H1 (cell line): ENCODE measurements around the gene ST3GAL3. TPM values are rescaled to one million over a fixed set of nuclear protein-coding genes. Genes with fewer than 3 reads are reported as not detected.
"Not testable (repeated sequence)": the region's sequence is repeated elsewhere in the genome, so short reads cannot be mapped to it uniquely, and the experiment has no call there.

Source experiments
- CTCF ChIA-PET: fragments of 300-600 bp; sonication (Branson Sonifier 250); formaldehyde crosslinking; loops from one replicate; lab custom pipeline; 2021; ENCODE audit not compliant: partially characterized antibody; lab: Charles Lee
- POLR2A ChIA-PET: fragments of 300-600 bp; sonication (Branson Sonifier 250); formaldehyde crosslinking; loops from one replicate; lab custom pipeline; 2021; ENCODE audit warnings: inconsistent platforms; ENCODE audit not compliant: partially characterized antibody; lab: Charles Lee
- DNase-seq, 2 experiments: peaks; one replicate each; pipeline versions ENCODE4 v3.0.0 to v3.0.0-alpha.2; 2010 to 2022; ENCODE audit warnings: low spot score in 2 of 2, low read depth in 1 of 2, mixed read lengths in 1 of 2
- FAIRE-seq: peaks from 2 replicates; lab custom pipeline; 2011; peaks lifted over from hg19 to GRCh38; lab: Jason Lieb, UNC
- H2AFZ ChIP-seq: 2 replicates; pipeline ENCODE4 v1.8.1; 2012; ENCODE audit warnings: low read length, inconsistent platforms
- H2AK5ac ChIP-seq: 2 replicates; pipeline ENCODE4 v1.6.1; 2013; ENCODE audit warnings: low read depth, low read length
- H2BK120ac ChIP-seq: replicated peaks from 2 replicates; pipeline ENCODE3; 2013; ENCODE audit warnings: low read depth, low read length, inconsistent platforms
- H2BK12ac ChIP-seq: 2 replicates; pipeline ENCODE4 v1.6.1; 2013; ENCODE audit warnings: low read depth, low read length
- H2BK15ac ChIP-seq: 2 replicates; pipeline ENCODE4 v1.6.1; 2013; ENCODE audit warnings: low read length
- H2BK20ac ChIP-seq: 2 replicates; pipeline ENCODE4 v1.6.1; 2013; ENCODE audit warnings: low read length
- H2BK5ac ChIP-seq: 2 replicates; pipeline ENCODE4 v1.6.1; 2013; ENCODE audit warnings: low read depth, low read length
- H3K14ac ChIP-seq: 2 replicates; pipeline ENCODE4 v1.6.1; 2013; ENCODE audit warnings: inconsistent platforms; ENCODE audit not compliant: insufficient read length
- H3K18ac ChIP-seq: 2 replicates; pipeline ENCODE4 v1.6.1; 2013; ENCODE audit warnings: low read length; ENCODE audit errors: extremely low read depth
- H3K23ac ChIP-seq: 2 replicates; pipeline ENCODE4 v1.6.1; 2013; ENCODE audit warnings: inconsistent platforms; ENCODE audit not compliant: insufficient read length
- H3K23me2 ChIP-seq: 2 replicates; pipeline ENCODE4 v1.6.1; 2013; ENCODE audit warnings: low read depth, low read length
- H3K27ac ChIP-seq: 2 replicates; pipeline ENCODE4 v1.6.1; 2011; ENCODE audit warnings: low read depth, low read length, inconsistent platforms
- H3K27me3 ChIP-seq, 4 experiments: replicated peaks in 1 of 4; 1 replicate in 1 of 4; 2 replicates in 3 of 4; pipeline versions ENCODE4 v1.6.1 to v1.8.1; 2011 to 2013; ENCODE audit warnings: low read length in 3 of 4, mild to moderate bottlenecking in 3 of 4, inconsistent platforms in 2 of 4, mixed read lengths in 2 of 4, moderate library complexity in 1 of 4; ENCODE audit not compliant: control insufficient read depth in 3 of 4, insufficient read depth in 3 of 4; ENCODE audit errors: extremely low read depth in 1 of 4
- H3K36me3 ChIP-seq, 4 experiments: 2 replicates each; pipeline versions ENCODE4 v1.6.1 to v1.8.1; 2011 to 2013; ENCODE audit warnings: mild to moderate bottlenecking in 4 of 4, low read length in 3 of 4, moderate library complexity in 2 of 4, control low read depth in 1 of 4, inconsistent platforms in 1 of 4; ENCODE audit not compliant: insufficient read depth in 4 of 4, control insufficient read depth in 2 of 4
- H3K4ac ChIP-seq: replicated peaks from 2 replicates; pipeline ENCODE3; 2013; ENCODE audit warnings: low read length, low read depth, mixed read lengths, inconsistent platforms; ENCODE audit not compliant: insufficient read length
- H3K4me1 ChIP-seq, 4 experiments: replicated peaks in 1 of 4; 1 replicate in 1 of 4; 2 replicates in 3 of 4; pipeline versions ENCODE4 v1.6.1 to v1.8.1; 2011 to 2013; ENCODE audit warnings: low read length in 3 of 4, inconsistent platforms in 2 of 4, mixed read lengths in 1 of 4; ENCODE audit not compliant: insufficient read depth in 4 of 4, control insufficient read depth in 3 of 4
- H3K4me2 ChIP-seq, 2 experiments: 2 replicates each; pipeline versions ENCODE4 v1.6.1 to v1.8.1; 2011 to 2013; ENCODE audit warnings: low read depth in 2 of 2, low read length in 2 of 2, control low read depth in 1 of 2, inconsistent platforms in 1 of 2, mild to moderate bottlenecking in 1 of 2; ENCODE audit not compliant: insufficient read depth in 1 of 2
- H3K4me3 ChIP-seq, 4 experiments: fragments of 200-600, 300-600 bp in 1 of 4; sonication (generic), shearing (Covaris generic), sonication (Bioruptor Twin) in 1 of 4; 2 replicates each; pipeline versions ENCODE4 v1.5.1 to v1.8.1; 2011 to 2016; ENCODE audit warnings: low read length in 4 of 4, low read depth in 3 of 4, control low read depth in 2 of 4, inconsistent platforms in 2 of 4, mild to moderate bottlenecking in 2 of 4, mixed read lengths in 1 of 4, moderate library complexity in 1 of 4; ENCODE audit not compliant: insufficient read depth in 2 of 4; ENCODE audit errors: extremely low read depth in 1 of 4
- H3K56ac ChIP-seq: replicated peaks from 2 replicates; pipeline ENCODE3; 2013; ENCODE audit warnings: low read depth, mild to moderate bottlenecking, mixed read lengths, low read length, inconsistent platforms; ENCODE audit not compliant: insufficient read length
- H3K79me1 ChIP-seq: 2 replicates; pipeline ENCODE4 v1.6.1; 2013; ENCODE audit warnings: low read depth, low read length, control low read depth
- H3K79me2 ChIP-seq, 2 experiments: 2 replicates each; pipeline versions ENCODE4 v1.6.1 to v1.8.1; 2012 to 2013; ENCODE audit warnings: low read length in 2 of 2, mild to moderate bottlenecking in 2 of 2, inconsistent platforms in 1 of 2; ENCODE audit not compliant: insufficient read depth in 2 of 2, control insufficient read depth in 1 of 2
- H3K9ac ChIP-seq, 4 experiments: replicated peaks in 1 of 4; 1 replicate in 1 of 4; 2 replicates in 3 of 4; pipeline versions ENCODE4 v1.6.1 to v1.8.1; 2011 to 2013; ENCODE audit warnings: low read depth in 3 of 4, low read length in 3 of 4, control low read depth in 2 of 4, mild to moderate bottlenecking in 2 of 4, moderate library complexity in 2 of 4, inconsistent platforms in 1 of 4; ENCODE audit errors: extremely low read depth in 1 of 4
- H3K9me3 ChIP-seq, 2 experiments: 2 replicates each; pipeline versions ENCODE4 v1.6.1 to v1.8.1; 2012 to 2013; ENCODE audit warnings: mild to moderate bottlenecking in 2 of 2, moderate library complexity in 2 of 2, control low read depth in 1 of 2, inconsistent platforms in 1 of 2, low read depth in 1 of 2, low read length in 1 of 2, mixed read lengths in 1 of 2; ENCODE audit not compliant: insufficient read depth in 2 of 2
- H4K20me1 ChIP-seq, 2 experiments: replicated peaks in 1 of 2; 2 replicates each; pipeline versions ENCODE3 to v1.8.1; 2011 to 2013; ENCODE audit warnings: inconsistent platforms in 2 of 2, low read length in 2 of 2, mild to moderate bottlenecking in 1 of 2; ENCODE audit not compliant: insufficient read depth in 2 of 2, control insufficient read depth in 1 of 2
- H4K5ac ChIP-seq: 2 replicates; pipeline ENCODE4 v1.6.1; 2013; ENCODE audit warnings: low read length, low read depth, mixed read lengths, inconsistent platforms; ENCODE audit not compliant: insufficient read length
- H4K8ac ChIP-seq: 2 replicates; pipeline ENCODE4 v1.8.0; 2013; ENCODE audit warnings: mild to moderate bottlenecking, moderate library complexity, low read length, inconsistent platforms; ENCODE audit not compliant: insufficient read depth; ENCODE audit errors: extremely low read depth
- H4K91ac ChIP-seq: replicated peaks from 2 replicates; pipeline ENCODE3; 2013; ENCODE audit warnings: low read length, mixed read lengths, inconsistent platforms; ENCODE audit not compliant: insufficient read length
- KDM4A ChIP-seq: IDR thresholded peaks from one replicate; pipeline ENCODE4 v1.7.1; 2012; ENCODE audit warnings: low read depth, mild to moderate bottlenecking, moderate library complexity, low read length, inconsistent platforms; ENCODE audit not compliant: severe bottlenecking
- WGBS, 2 experiments: shearing (Covaris generic) in 1 of 2; methylation state at CpG; one replicate each; pipeline versions ENCODE4 v1.1.6 to v1.1.7; 2013 to 2015; ENCODE audit warnings: low lambda C conversion rate in 2 of 2, mixed read lengths in 2 of 2, inconsistent platforms in 1 of 2, low coverage in 1 of 2, missing lambda C conversion rate in 1 of 2; ENCODE audit not compliant: insufficient replicate concordance in 2 of 2, insufficient coverage in 1 of 2, insufficient read length in 1 of 2; ENCODE audit errors: extremely low coverage in 1 of 2, missing lambda C conversion rate in 1 of 2; 5-methylcytosine and 5-hydroxymethylcytosine counted together
- polyA plus RNA-seq, 7 experiments: library from polyadenylated mRNA; depleted of rRNA in 3 of 7; stranded (reverse) in 5 of 7; unstranded in 2 of 7; fragments of >200 nt in 5 of 7; fragments of 200-250 nt in 2 of 7; gene quantifications; 1 replicate in 5 of 7; 2 replicates in 1 of 7; 4 replicates in 1 of 7; pipeline versions ENCODE4 v1.2.1 to v1.2.3, GENCODE V29; 2011 to 2013; ENCODE audit warnings: missing spikeins in 2 of 7, mixed read lengths in 2 of 7
- total RNA-seq: library from RNA; stranded (reverse); fragmentation: NEBNext Ultra II Directional; extraction: Animal tissue kit (Norgen Biotek cat#: 25700); gene quantifications from 2 replicates; pipeline ENCODE4 v1.2.1, GENCODE V29; 2021

Gene ST3GAL3
- total and polyA plus RNA-seq, 2 of the 8 experiments (the other 6 are each of a cell fraction or from before 2014, with no cell fraction given): 6.8 to 7.0 TPM

GRCh38 chr1:43776043-43776761 lies 68.9 kb downstream of the ST3GAL3 start (continued):
- no peak for TF ChIP-seq KDM4A

- POLR2A ChIA-PET, H4K5ac ChIP-seq, H2BK20ac ChIP-seq, DNase-seq, H3K79me2 ChIP-seq, H2BK12ac ChIP-seq, H3K23ac ChIP-seq, H4K91ac ChIP-seq, H3K27me3 ChIP-seq, H2AFZ ChIP-seq, H2AK5ac ChIP-seq, H3K14ac ChIP-seq, H3K36me3 ChIP-seq, H3K4me1 ChIP-seq, H2BK5ac ChIP-seq, H4K8ac ChIP-seq, H3K18ac ChIP-seq, H3K79me1 ChIP-seq, H3K23me2 ChIP-seq, H3K4me2 ChIP-seq, H2BK120ac ChIP-seq, H3K4me3 ChIP-seq, H2BK15ac ChIP-seq, H3K27ac ChIP-seq, H3K4ac ChIP-seq, H4K20me1 ChIP-seq, H3K9ac ChIP-seq, H3K9me3 ChIP-seq, FAIRE-seq, H3K56ac ChIP-seq: not testable (repeated sequence)
- WGBS, 2 experiments: 90% methylated on average over 3 of the region's 3 CpGs; no CpG with 5 or more reads in 1 of the 2 experiments
- CTCF ChIA-PET: interaction anchor here (0.8 to 3.3 kb wide), 4 partner anchors 13 to 157 kb away, joined by 3 to 15 read pairs (median 10); no protein-coding TSS in a partner anchor
Measured at GRCh38 chr1:43777916-43778315, 70.6 kb downstream of the ST3GAL3 start.
